Breast epithelium (tissue), 4 donors: Measurements from ENCODE around the gene CCSAP. TPM values are rescaled to one million over a fixed set of nuclear protein-coding genes. Genes with fewer than 3 reads are reported as not detected.

Source experiments
- DNase-seq, 2 donors: peaks; one replicate each; pipeline ENCODE4 v3.0.0-alpha.2; 2019; ENCODE audit warnings: low spot score in 2 of 2
- H3K27ac ChIP-seq, 2 donors: fragments of 200-600 bp; sonication (generic) in 1 of 2; one replicate each; pipeline ENCODE4 v1.5.1; 2016 to 2019; ENCODE audit warnings: mild to moderate bottlenecking in 1 of 2
- H3K27me3 ChIP-seq, 2 donors: fragments of 200-600 bp; sonication (generic) in 1 of 2; one replicate each; pipeline versions ENCODE4 v1.5.1 to v1.6.0; 2017 to 2019; ENCODE audit warnings: control low read depth in 1 of 2, mild to moderate bottlenecking in 1 of 2
- H3K36me3 ChIP-seq: fragments of 200-600 bp; one replicate; pipeline ENCODE4 v1.5.1; 2019
- H3K4me1 ChIP-seq, 2 donors: fragments of 200-600 bp; sonication (generic); one replicate each; pipeline ENCODE4 v1.5.1; 2016 to 2019; ENCODE audit warnings: control low read depth in 1 of 2
- H3K4me3 ChIP-seq, 3 donors: fragments of 200-600 bp; sonication (generic); 1 replicate in 2 of 3; 2 replicates in 1 of 3; pipeline ENCODE4 v1.5.1; 2016 to 2019; ENCODE audit warnings: mild to moderate bottlenecking in 3 of 3, moderate library complexity in 2 of 3
- H3K9me3 ChIP-seq, 2 donors: fragments of 200-600 bp; sonication (generic) in 1 of 2; one replicate each; pipeline ENCODE4 v1.5.1; 2016 to 2019; ENCODE audit warnings: control low read depth in 1 of 2
- POLR2A ChIP-seq: fragments of 450-650 bp; IDR thresholded peaks from one replicate; pipeline ENCODE4 v1.6.1; 2016; ENCODE audit warnings: antibody characterized with exemption, mild to moderate bottlenecking, moderate library complexity
- POLR2AphosphoS5 ChIP-seq, 3 donors: sonication (generic); formaldehyde crosslinking; IDR thresholded peaks; one replicate each; pipeline ENCODE4 v1.6.1; 2017; ENCODE audit warnings: antibody characterized with exemption in 3 of 3
- intact Hi-C: fragments of 100-400 bp; cut with DNase I; formaldehyde crosslinking; loops from one replicate; pipeline ENCODE4 v1.15.1; 2023; ENCODE audit warnings: low total_unique reads
- total RNA-seq, 3 donors: library from RNA; depleted of rRNA; stranded (reverse); fragments of >200 nt; gene quantifications; one replicate each; pipeline ENCODE4 v1.1.0, GENCODE V29; 2016
- TF ChIP-seq, protein P1 (sequence below), 3 donors: fragments of 450-650 bp; IDR thresholded peaks; one replicate each; pipeline ENCODE4 v1.5.1; 2016 to 2017; ENCODE audit warnings: antibody characterized with exemption in 3 of 3, mild to moderate bottlenecking in 3 of 3, moderate library complexity in 3 of 3

CCSAP gene
- total RNA-seq, 3 donors from 2014 or later, result 6.9 to 13.5 (median 7.8) TPM

DNA sequence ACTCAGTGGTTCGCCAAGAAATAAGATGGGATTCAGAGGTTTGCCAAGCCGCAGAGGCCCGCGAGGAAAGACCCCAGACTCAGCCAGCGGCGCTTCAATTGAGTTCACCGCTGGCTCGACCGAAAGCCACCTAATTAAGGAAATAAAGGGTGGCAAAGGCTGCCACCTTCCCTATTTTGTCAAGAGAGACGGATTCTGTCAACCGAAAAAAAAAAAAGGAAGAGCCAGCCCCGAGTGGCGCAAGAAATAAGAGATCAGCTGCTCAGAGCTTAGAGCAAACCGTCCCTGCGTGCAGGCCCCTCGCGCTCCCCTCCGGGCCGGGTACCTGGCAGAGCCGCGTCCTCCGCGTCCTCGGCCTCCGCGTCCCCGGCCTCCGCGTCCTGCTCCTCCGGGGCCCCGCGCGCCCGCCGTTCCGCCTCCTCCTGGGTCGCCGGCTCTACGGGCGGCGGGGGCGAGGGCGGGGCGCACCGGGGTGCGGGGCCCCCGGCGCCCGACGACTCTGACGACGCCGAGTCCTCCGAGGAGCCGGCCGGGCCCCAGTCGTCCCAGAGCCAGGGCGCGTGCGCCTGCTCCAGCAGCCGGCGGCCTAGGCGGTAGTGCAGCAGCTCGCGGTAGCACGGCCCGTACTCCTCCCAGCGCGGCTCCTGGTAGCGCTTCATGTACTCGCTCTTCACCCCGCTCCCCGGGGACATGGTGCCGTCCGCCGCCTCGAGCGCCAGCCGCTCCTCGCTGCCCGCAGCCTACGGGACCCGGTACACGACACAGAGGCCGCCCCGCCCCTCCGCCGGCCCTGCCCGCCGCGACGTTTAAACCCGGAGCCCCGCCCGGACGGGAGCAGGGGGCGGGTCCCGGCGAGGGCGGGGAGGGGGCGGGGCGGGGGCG, 832 bp downstream of the CCSAP start:
- peak in 2 of 3 donors; percentile 7 to 44 for TF ChIP-seq POLR2AphosphoS5 (IDR thresholded peaks at IDR 0.05)
- TF ChIP-seq POLR2A, result no peak
- DNase-seq, result peak; percentile 73 to 75
- Histone ChIP-seq H3K27ac (peak overlapping the region; percentile 94 to 97), H3K4me3 (peak overlapping the region; percentile 91 to 99 (median 94)), H3K27me3 (no peaks in the 10 kb centered on the region), H3K4me1 (no peaks in the 10 kb centered on the region), H3K36me3 (no peaks in the 10 kb centered on the region), H3K9me3 (no peaks in the 10 kb centered on the region)
- intact Hi-C loops, result no loop called here

DNA sequence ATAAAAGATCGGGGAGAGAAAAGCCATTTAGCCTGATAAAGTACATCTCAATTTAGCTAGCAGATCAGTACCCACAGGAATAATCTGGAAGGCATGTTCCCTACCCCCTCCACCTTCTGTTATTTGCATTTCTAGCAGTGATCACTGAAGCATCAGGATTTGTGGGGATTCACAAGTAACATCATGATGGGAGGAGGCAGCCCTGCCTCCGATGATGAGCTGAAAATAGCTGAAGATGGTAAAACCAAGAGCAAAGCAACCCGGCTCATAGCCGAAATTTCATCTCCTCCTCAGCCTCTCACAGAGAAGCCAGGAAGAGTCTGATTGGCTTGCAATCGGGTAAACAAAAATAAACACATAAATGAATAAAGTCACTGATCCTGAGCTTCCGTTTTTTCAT, 2.4 kb downstream of the CCSAP start:
- DNase-seq, result no peak
- TF ChIP-seq POLR2A, result no peak
- no peaks in the 10 kb centered on the region for H3K9me3 ChIP-seq

DNA sequence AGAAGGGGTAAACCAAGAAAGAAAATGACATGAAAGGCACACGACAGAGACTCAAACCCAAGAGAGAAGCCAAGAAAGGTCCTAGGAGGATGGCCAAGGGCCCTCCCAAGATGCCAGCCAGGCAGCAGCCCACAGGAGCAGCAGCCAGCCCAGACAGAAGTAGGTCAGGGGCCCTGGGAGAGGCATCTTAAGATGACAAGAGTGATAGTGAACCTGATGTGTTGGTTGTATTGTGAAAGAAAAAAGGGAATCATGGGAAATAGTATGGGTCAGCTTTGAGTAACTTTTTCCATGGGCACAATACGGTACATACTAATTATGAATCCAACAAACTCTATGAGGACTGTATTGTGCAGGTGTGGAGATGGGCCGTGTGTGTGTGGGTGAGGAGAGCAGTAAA, 3.3 kb downstream of the CCSAP start:
- no peaks in the 10 kb centered on the region for H3K27me3 ChIP-seq
- no peak for DNase-seq
- no peaks in the 10 kb centered on the region for H3K4me1 ChIP-seq
- H3K4me3 ChIP-seq, result no peak overlapping the region
- no peaks in the 10 kb centered on the region for H3K36me3 ChIP-seq
- TF ChIP-seq POLR2A, result no peak
- TF ChIP-seq POLR2AphosphoS5 (IDR thresholded peaks at IDR 0.05), result no peak
- TF ChIP-seq, protein P1, sequence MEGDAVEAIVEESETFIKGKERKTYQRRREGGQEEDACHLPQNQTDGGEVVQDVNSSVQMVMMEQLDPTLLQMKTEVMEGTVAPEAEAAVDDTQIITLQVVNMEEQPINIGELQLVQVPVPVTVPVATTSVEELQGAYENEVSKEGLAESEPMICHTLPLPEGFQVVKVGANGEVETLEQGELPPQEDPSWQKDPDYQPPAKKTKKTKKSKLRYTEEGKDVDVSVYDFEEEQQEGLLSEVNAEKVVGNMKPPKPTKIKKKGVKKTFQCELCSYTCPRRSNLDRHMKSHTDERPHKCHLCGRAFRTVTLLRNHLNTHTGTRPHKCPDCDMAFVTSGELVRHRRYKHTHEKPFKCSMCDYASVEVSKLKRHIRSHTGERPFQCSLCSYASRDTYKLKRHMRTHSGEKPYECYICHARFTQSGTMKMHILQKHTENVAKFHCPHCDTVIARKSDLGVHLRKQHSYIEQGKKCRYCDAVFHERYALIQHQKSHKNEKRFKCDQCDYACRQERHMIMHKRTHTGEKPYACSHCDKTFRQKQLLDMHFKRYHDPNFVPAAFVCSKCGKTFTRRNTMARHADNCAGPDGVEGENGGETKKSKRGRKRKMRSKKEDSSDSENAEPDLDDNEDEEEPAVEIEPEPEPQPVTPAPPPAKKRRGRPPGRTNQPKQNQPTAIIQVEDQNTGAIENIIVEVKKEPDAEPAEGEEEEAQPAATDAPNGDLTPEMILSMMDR (IDR thresholded peaks at IDR 0.05), result no peak
- intact Hi-C loops, result no loop called here
- H3K9me3 ChIP-seq, result no peaks in the 10 kb centered on the region
- no peak overlapping the region for H3K27ac ChIP-seq

More for the DNA sequence above, 2.4 kb downstream of the CCSAP start:
- Histone ChIP-seq H3K27me3 (no peaks in the 10 kb centered on the region), H3K36me3 (no peaks in the 10 kb centered on the region), H3K4me3 (no peak overlapping the region), H3K27ac (no peak overlapping the region), H3K4me1 (no peaks in the 10 kb centered on the region)
- intact Hi-C loops, result no loop called here

DNA sequence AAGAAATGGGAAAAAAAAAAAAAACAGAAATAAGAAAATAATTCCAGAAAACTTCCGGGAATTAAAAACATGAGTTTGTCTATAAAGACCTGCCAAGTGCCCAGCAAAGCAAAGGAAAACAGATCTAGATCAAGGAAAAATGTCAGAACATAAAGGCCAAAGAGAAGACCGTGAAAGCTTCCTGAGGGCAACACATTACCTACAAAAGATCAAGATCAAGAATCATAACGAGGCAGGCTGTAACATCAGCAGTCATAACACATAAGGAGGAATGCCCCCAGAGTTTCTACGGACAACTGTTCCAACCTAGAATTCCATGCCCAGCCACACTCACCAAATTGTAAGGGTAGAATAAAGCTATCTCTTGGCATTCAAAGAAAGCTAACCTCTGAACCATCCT, 3.8 kb downstream of the CCSAP start:
- DNase-seq, result no peak
- Histone ChIP-seq H3K4me1 (no peaks in the 10 kb centered on the region), H3K27me3 (no peaks in the 10 kb centered on the region), H3K4me3 (no peak overlapping the region), H3K36me3 (no peaks in the 10 kb centered on the region), H3K27ac (no peak overlapping the region), H3K9me3 (no peaks in the 10 kb centered on the region)
- intact Hi-C loops, result no loop called here
- TF ChIP-seq POLR2AphosphoS5 (IDR thresholded peaks at IDR 0.05) (no peak), POLR2A (no peak)
- TF ChIP-seq, protein P1 (IDR thresholded peaks at IDR 0.05), result no peak

DNA sequence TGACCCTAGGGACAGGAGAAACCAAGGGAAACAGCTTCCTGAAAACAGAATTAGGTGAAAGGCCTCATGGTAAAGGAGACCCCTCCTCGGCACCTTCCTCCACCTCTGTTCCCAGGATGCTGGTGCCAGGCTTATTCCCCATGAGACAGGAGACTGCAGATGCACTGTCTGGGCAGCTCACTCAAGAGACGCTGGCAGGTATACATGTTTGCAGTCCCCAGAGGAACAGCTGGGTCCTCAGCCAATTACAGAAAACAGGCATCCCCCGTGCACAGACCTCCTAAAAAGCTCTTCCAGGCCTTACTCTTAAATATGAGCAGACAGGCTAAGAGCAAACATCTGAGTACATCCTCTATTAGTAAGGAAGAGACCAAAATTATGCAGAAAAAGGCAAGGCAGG, 6.5 kb downstream of the CCSAP start:
- no peak for TF ChIP-seq POLR2A
- TF ChIP-seq POLR2AphosphoS5 (IDR thresholded peaks at IDR 0.05), result no peak
- TF ChIP-seq, protein P1 (IDR thresholded peaks at IDR 0.05), result no peak
- Histone ChIP-seq H3K9me3 (no peaks in the 10 kb centered on the region), H3K4me3 (no peak overlapping the region), H3K4me1 (no peaks in the 10 kb centered on the region), H3K36me3 (no peaks in the 10 kb centered on the region), H3K27ac (no peak overlapping the region), H3K27me3 (no peaks in the 10 kb centered on the region)
- DNase-seq, result no peak
- intact Hi-C loops, result no loop called here

DNA sequence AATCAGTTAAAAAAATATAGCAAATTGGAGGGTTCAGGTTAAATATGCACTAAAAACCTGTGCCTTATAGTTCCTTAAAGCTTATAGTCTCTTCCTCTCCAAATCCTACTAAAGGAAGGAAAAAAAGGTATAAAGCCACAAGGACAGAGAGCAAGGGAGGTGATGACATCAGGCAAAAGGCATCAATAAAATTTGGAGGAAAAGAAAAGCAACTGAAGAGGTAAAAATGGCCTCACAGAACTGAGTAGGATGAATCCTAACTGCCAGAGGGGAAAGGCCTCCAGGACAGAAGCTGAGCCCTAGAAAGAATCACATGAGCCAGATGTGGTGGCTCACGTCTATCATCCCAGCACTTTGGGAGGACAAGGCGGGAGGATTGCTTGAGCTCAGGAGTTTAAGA, 8.1 kb downstream of the CCSAP start:
- Histone ChIP-seq H3K4me1 (no peaks in the 10 kb centered on the region), H3K4me3 (no peak overlapping the region), H3K27me3 (no peaks in the 10 kb centered on the region), H3K27ac (no peak overlapping the region), H3K9me3 (no peaks in the 10 kb centered on the region), H3K36me3 (no peaks in the 10 kb centered on the region)
- intact Hi-C loops, result no loop called here
- TF ChIP-seq POLR2A (no peak), POLR2AphosphoS5 (IDR thresholded peaks at IDR 0.05) (no peak)
- TF ChIP-seq, protein P1 (IDR thresholded peaks at IDR 0.05), result no peak
- no peak for DNase-seq
